Measurements from ENCODE around the gene PPP1R9A.

PPP1R9A gene

DNA sequence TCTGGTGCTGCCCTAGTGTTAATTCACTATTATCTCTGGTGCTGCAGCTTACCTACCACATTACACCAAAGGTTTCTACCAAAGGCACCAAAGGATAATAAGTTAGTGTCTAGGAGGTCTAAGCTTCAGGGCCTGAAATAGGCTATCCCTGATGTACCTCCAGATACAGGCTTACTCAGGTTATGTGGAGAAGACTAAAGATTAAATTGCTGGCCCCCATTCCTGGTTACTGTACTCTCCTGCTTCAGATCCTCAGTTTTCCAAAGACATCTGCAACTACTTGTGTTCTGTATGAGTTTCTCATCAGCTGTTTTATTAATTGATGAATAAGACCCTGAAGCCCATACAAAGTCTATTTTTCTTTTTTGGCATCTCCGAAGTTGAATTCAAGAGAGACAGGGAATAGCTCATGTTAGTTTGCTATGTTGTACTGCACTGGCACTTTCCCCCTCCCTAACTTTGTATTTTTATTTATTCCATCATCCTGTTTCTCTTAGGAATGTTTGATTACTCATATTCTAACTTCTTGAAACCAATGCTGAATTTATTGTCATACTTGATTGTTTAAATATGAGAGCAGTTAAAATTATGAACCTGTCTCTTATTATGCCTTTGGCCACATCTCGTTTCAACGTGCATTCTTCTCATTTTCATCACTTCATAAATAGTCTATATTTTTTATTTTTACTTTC lies 331.0 kb downstream of the PPP1R9A start:
- H3K9ac ChIP-seq (ENCODE audit: low read length in 2 of 2): no peak overlapping the region
- H3K27ac ChIP-seq (ENCODE audit: low read length): no peak overlapping the region
- no peaks in the 10 kb centered on the region for H3K9me3 ChIP-seq (ENCODE audit: control insufficient read depth in 2 of 2, low read length in 2 of 2)
- H3K36me3 ChIP-seq (ENCODE audit: control insufficient read depth in 2 of 2, insufficient read depth in 2 of 2, low read length in 2 of 2): no peaks in the 10 kb centered on the region
- no peaks in the 10 kb centered on the region for H3K27me3 ChIP-seq (ENCODE audit: control insufficient read depth in 1 of 2, insufficient read depth in 2 of 2, low read length in 2 of 2)
- H3K4me3 ChIP-seq (ENCODE audit: low read length in 2 of 2): no peak overlapping the region
- H3K4me1 ChIP-seq (ENCODE audit: control insufficient read depth, insufficient read depth, low read length): no peaks in the 10 kb centered on the region

DNA sequence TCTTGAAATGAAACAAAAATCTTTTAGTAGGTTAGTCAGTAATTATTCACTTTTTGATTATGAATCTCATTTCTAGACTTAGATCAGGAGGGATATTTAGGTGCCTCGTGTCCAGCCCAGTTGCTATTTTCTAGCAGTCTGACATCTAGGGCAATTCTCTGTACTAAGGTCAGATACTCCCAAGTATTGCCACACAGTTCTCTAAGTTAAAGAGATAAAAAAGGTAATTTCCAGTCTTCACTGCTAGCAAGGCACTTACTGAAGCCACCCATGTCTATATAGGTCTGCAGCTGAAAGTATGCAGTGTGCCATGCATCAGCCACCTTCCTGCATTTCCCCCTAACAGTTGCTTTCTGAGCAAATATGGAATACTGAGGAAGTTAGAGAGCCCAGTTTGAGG lies 333.5 kb downstream of the PPP1R9A start:
- no peak overlapping the region for H3K9ac ChIP-seq (ENCODE audit: low read length in 2 of 2)

DNA sequence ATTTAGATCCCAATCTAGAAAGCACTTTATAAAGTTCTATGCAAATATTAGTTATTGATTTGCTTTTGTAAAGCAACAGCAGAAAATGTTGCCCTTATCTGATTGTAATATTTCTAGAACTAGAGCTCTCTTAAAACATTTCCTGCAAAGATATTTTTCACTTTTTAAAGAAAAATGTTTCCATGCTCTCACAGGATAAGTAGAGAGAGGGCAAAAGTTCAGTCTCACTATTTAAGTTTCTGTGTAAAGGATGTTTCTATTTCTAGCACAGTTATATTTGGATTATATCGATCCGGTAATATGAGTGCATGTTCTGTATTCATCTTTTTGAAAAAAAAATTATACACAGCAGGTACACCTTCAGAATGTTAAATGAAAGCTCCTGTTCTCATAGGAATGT lies 334.9 kb downstream of the PPP1R9A start:
- H3K36me3 ChIP-seq (ENCODE audit: control insufficient read depth in 2 of 2, insufficient read depth in 2 of 2, low read length in 2 of 2): no peaks in the 10 kb centered on the region
- H3K27ac ChIP-seq (ENCODE audit: low read length): no peak overlapping the region
- no peaks in the 10 kb centered on the region for H3K27me3 ChIP-seq (ENCODE audit: control insufficient read depth in 1 of 2, insufficient read depth in 2 of 2, low read length in 2 of 2)
- no peak overlapping the region for H3K9ac ChIP-seq (ENCODE audit: low read length in 2 of 2)
- no peaks in the 10 kb centered on the region for H3K4me1 ChIP-seq (ENCODE audit: control insufficient read depth, insufficient read depth, low read length)
- H3K9me3 ChIP-seq (ENCODE audit: control insufficient read depth in 2 of 2, low read length in 2 of 2): no peaks in the 10 kb centered on the region
- no peak overlapping the region for H3K4me3 ChIP-seq (ENCODE audit: low read length in 2 of 2)

More for the DNA sequence above, 333.5 kb downstream of the PPP1R9A start:
- no peaks in the 10 kb centered on the region for H3K27me3 ChIP-seq (ENCODE audit: control insufficient read depth in 1 of 2, insufficient read depth in 2 of 2, low read length in 2 of 2)
- H3K36me3 ChIP-seq (ENCODE audit: control insufficient read depth in 2 of 2, insufficient read depth in 2 of 2, low read length in 2 of 2): no peaks in the 10 kb centered on the region
- H3K4me1 ChIP-seq (ENCODE audit: control insufficient read depth, insufficient read depth, low read length): no peaks in the 10 kb centered on the region
- H3K9me3 ChIP-seq (ENCODE audit: control insufficient read depth in 2 of 2, low read length in 2 of 2): no peaks in the 10 kb centered on the region
- no peak overlapping the region for H3K27ac ChIP-seq (ENCODE audit: low read length)
- no peak overlapping the region for H3K4me3 ChIP-seq (ENCODE audit: low read length in 2 of 2)

DNA sequence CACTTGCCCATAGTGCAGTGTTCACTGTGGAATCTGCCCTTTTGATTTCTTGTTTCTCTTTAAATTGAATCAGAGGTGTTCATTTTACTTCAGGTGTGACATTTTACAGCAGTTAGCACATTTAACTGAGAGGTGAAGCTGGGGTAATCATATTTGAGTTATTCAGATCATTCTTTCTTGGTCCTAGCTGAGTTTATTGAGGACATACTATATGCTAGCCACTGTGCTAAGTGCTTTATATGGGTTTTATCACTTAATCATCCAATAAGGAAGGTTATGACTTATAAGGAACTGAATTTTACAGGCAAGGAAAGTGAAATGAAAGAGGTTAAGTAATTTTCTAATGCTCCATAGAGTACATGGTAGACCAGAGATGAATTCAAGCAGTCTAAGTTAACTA lies 337.2 kb downstream of the PPP1R9A start:
- H3K4me1 ChIP-seq (ENCODE audit: control insufficient read depth, insufficient read depth, low read length): no peaks in the 10 kb centered on the region
- H3K27ac ChIP-seq (ENCODE audit: low read length): no peak overlapping the region
- H3K36me3 ChIP-seq (ENCODE audit: control insufficient read depth in 2 of 2, insufficient read depth in 2 of 2, low read length in 2 of 2): no peaks in the 10 kb centered on the region
- H3K9me3 ChIP-seq (ENCODE audit: control insufficient read depth in 2 of 2, low read length in 2 of 2): no peaks in the 10 kb centered on the region
- no peak overlapping the region for H3K9ac ChIP-seq (ENCODE audit: low read length in 2 of 2)
- no peak overlapping the region for H3K4me3 ChIP-seq (ENCODE audit: low read length in 2 of 2)
- H3K27me3 ChIP-seq (ENCODE audit: control insufficient read depth in 1 of 2, insufficient read depth in 2 of 2, low read length in 2 of 2): no peaks in the 10 kb centered on the region

DNA sequence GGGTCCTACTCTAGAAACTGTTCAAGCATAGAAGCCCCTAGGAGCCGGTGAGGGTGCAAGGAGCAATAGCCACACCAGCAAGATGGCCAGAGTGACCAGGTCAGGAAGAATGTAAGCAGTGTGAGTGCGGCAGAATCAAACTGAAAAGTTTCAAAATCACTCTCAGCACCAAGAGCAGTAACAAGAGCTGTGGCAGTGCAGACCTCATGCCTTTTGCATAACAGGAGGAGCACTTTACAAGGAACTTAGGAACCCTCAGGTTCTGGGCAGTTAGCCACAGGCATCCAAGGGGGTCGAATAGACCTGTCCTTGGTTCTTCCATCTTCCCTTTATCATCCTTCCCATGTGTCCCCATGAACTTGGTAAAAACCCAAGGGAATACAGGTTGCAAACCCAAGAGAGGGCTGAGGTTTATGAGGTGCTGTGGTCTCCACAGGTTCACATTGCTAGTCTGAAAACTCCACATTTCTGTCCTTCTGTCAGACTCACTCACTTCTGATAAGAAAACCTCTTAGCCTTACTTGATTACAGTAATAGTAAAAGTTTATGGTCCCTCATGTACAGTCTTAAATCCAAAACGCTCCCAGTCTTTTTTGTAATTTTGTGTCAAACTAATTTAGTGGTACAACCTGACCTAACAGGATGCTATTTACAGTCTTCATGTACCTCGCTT lies 338.6 kb downstream of the PPP1R9A start:
- peaks cover 0 to 2% of the 10 kb centered on the region in 2 donors for H3K36me3 ChIP-seq (ENCODE audit: control insufficient read depth in 2 of 2, insufficient read depth in 2 of 2, low read length in 2 of 2)
- H3K27ac ChIP-seq (ENCODE audit: low read length): no peak overlapping the region
- H3K4me1 ChIP-seq (ENCODE audit: control insufficient read depth, insufficient read depth, low read length): no peaks in the 10 kb centered on the region
- no peaks in the 10 kb centered on the region for H3K9me3 ChIP-seq (ENCODE audit: control insufficient read depth in 2 of 2, low read length in 2 of 2)
- H3K27me3 ChIP-seq (ENCODE audit: control insufficient read depth in 1 of 2, insufficient read depth in 2 of 2, low read length in 2 of 2): no peaks in the 10 kb centered on the region
- H3K4me3 ChIP-seq (ENCODE audit: low read length in 2 of 2): no peak overlapping the region
- no peak overlapping the region for H3K9ac ChIP-seq (ENCODE audit: low read length in 2 of 2)

DNA sequence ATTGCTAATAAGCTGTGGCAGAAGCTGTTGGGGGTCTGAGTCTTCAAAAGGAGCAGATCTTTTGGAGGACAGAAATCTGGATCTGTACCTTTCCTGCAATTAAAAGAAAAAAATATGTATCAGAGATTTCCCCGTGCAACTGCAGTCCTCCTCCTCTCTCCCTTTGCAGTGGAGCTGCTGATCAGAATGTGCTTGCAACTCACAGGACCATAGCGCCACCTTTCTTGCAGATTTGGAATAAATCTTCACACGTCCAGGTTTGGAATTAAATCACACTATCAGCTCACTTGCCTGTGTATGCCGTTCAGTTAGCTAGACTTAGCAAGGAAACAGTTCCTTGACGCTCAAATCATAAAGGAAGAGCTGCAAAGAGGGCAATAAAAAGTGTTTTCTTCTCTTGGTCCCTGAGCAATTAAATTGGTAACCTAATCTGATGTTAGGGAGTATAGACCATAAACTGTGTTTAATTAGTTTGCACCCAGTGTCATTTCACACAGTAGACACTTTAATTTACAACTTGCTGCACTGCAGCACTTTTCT lies 339.5 kb downstream of the PPP1R9A start:
- Histone ChIP-seq H3K36me3 (ENCODE audit: control insufficient read depth in 2 of 2, insufficient read depth in 2 of 2, low read length in 2 of 2) (peaks cover 0 to 3% of the 10 kb centered on the region in 2 donors), H3K9me3 (ENCODE audit: control insufficient read depth in 2 of 2, low read length in 2 of 2) (no peaks in the 10 kb centered on the region), H3K27ac (ENCODE audit: low read length) (no peak overlapping the region), H3K27me3 (ENCODE audit: control insufficient read depth in 1 of 2, insufficient read depth in 2 of 2, low read length in 2 of 2) (no peaks in the 10 kb centered on the region), H3K9ac (ENCODE audit: low read length in 2 of 2) (no peak overlapping the region), H3K4me1 (ENCODE audit: control insufficient read depth, insufficient read depth, low read length) (no peaks in the 10 kb centered on the region), H3K4me3 (ENCODE audit: low read length in 2 of 2) (no peak overlapping the region)

DNA sequence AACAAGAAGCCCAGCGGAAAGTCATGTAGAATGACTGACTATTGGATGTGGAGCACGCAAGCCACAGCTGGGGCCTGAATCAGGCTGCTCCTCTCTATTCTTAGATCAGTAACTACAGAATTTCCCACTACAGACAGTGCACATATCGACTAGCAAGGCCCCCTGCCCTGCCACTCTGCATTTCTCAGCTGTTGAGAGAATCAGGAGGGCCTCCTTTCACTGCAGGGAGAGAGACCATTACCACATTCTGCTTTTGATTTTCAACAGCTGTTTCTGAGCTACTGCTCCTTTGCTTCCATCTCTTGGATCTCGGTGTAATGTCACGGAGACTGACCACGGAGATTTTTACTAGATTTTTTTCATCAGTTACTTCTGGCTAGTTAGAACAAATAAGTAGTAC lies 343.2 kb downstream of the PPP1R9A start:
- H3K9me3 ChIP-seq (ENCODE audit: control insufficient read depth in 2 of 2, low read length in 2 of 2): no peaks in the 10 kb centered on the region
- no peaks in the 10 kb centered on the region for H3K27me3 ChIP-seq (ENCODE audit: control insufficient read depth in 1 of 2, insufficient read depth in 2 of 2, low read length in 2 of 2)
- H3K9ac ChIP-seq (ENCODE audit: low read length in 2 of 2): no peak overlapping the region
- peaks cover 5 to 7% of the 10 kb centered on the region in 2 donors for H3K36me3 ChIP-seq (ENCODE audit: control insufficient read depth in 2 of 2, insufficient read depth in 2 of 2, low read length in 2 of 2)
- H3K4me3 ChIP-seq (ENCODE audit: low read length in 2 of 2): no peak overlapping the region
- H3K27ac ChIP-seq (ENCODE audit: low read length): no peak overlapping the region
- no peaks in the 10 kb centered on the region for H3K4me1 ChIP-seq (ENCODE audit: control insufficient read depth, insufficient read depth, low read length)

DNA sequence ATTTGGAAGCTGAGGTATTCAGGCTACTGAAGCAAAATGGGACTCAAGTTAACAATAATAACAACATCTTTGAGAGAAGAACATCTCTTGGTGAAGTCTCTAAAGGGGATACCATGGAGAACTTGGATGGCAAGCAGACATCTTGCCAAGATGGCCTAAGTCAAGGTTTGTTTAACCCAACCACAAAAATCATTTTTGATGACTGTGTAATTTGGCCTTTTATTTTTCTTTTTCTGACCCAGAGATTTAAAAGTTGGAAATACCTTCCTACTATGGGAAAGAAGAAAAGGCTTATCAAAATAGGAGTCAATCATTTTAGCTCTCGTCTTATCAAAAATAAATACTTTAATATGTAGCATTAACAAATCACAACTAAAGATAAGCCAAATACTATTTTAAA lies 344.6 kb downstream of the PPP1R9A start:
- Histone ChIP-seq H3K4me1 (ENCODE audit: control insufficient read depth, insufficient read depth, low read length) (no peaks in the 10 kb centered on the region), H3K9me3 (ENCODE audit: control insufficient read depth in 2 of 2, low read length in 2 of 2) (no peaks in the 10 kb centered on the region), H3K27me3 (ENCODE audit: control insufficient read depth in 1 of 2, insufficient read depth in 2 of 2, low read length in 2 of 2) (no peaks in the 10 kb centered on the region), H3K27ac (ENCODE audit: low read length) (no peak overlapping the region), H3K4me3 (ENCODE audit: low read length in 2 of 2) (no peak overlapping the region), H3K36me3 (ENCODE audit: control insufficient read depth in 2 of 2, insufficient read depth in 2 of 2, low read length in 2 of 2) (peaks cover 5 to 7% of the 10 kb centered on the region in 2 donors), H3K9ac (ENCODE audit: low read length in 2 of 2) (no peak overlapping the region)

DNA sequence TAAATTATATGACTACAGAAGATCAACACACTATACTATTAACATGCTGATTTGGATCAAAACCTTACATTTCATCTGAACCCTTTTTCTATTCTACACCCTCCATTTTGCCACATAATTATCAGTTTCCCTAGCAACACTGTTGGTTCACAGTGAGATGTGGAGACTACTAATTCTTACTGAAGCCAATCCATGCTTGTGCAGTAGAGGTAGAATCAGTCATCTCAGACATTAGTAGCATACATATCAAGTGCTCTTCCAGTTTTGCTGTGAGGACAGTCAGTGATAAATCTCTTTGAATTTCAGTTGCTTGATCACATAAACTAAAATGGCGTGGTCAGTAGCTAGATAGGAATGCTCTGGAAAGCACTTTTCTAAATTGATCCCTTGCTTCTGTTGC lies 346.6 kb downstream of the PPP1R9A start:
- peaks cover 5 to 7% of the 10 kb centered on the region in 2 donors for H3K36me3 ChIP-seq (ENCODE audit: control insufficient read depth in 2 of 2, insufficient read depth in 2 of 2, low read length in 2 of 2)
- no peaks in the 10 kb centered on the region for H3K9me3 ChIP-seq (ENCODE audit: control insufficient read depth in 2 of 2, low read length in 2 of 2)
- H3K27me3 ChIP-seq (ENCODE audit: control insufficient read depth in 1 of 2, insufficient read depth in 2 of 2, low read length in 2 of 2): no peaks in the 10 kb centered on the region
- no peak overlapping the region for H3K27ac ChIP-seq (ENCODE audit: low read length)
- H3K4me1 ChIP-seq (ENCODE audit: control insufficient read depth, insufficient read depth, low read length): no peaks in the 10 kb centered on the region
- H3K9ac ChIP-seq (ENCODE audit: low read length in 2 of 2): no peak overlapping the region
- no peak overlapping the region for H3K4me3 ChIP-seq (ENCODE audit: low read length in 2 of 2)

DNA sequence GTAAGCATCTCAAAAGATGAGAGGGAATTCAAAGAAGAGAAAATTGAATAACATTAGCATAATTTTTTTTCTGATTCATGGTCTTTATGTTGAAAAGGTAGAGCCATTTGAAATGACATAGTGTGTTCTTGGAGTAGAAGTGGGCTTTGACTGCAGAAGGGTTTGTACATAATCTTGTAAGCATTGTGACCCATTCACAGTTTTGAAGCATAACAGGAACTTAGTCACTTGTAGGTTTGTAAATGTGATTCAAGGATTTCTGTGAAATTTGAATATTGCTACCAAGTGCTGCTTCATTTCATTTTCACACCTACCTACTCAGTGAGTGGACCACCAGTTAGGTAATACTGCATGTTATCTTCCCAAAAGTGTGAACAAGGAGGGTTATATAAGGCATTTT lies 348.3 kb downstream of the PPP1R9A start:
- Histone ChIP-seq H3K9ac (ENCODE audit: low read length in 2 of 2) (no peak overlapping the region), H3K4me1 (ENCODE audit: control insufficient read depth, insufficient read depth, low read length) (no peaks in the 10 kb centered on the region), H3K27me3 (ENCODE audit: control insufficient read depth in 1 of 2, insufficient read depth in 2 of 2, low read length in 2 of 2) (no peaks in the 10 kb centered on the region), H3K9me3 (ENCODE audit: control insufficient read depth in 2 of 2, low read length in 2 of 2) (no peaks in the 10 kb centered on the region), H3K36me3 (ENCODE audit: control insufficient read depth in 2 of 2, insufficient read depth in 2 of 2, low read length in 2 of 2) (peaks cover 5% of the 10 kb centered on the region in 2 donors), H3K4me3 (ENCODE audit: low read length in 2 of 2) (no peak overlapping the region), H3K27ac (ENCODE audit: low read length) (no peak overlapping the region)

DNA sequence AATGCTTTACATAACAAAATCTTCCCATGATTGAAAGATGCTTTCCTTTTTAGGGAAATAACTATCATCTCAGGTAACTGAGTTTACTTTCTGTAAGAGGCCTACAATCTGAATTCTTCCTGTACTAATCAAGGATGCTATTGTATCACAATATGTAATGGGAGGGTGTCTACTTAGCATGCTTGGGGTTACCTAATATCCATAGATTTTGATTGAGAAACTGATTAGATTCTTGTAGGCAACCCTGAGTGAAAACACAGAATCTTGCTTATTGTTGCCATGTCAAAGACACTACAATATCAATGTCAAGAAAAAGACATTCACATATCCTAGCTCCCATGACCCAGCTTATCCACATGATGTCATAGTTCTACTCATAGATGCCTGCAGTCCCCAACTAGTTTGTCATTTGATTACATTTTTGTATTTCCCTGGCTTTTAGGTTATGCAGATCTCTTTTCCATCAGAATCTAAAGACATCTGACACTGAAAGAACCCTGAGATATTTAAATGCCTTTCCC lies 354.6 kb downstream of the PPP1R9A start:
- Histone ChIP-seq H3K27ac (ENCODE audit: low read length) (no peak overlapping the region), H3K27me3 (ENCODE audit: control insufficient read depth in 1 of 2, insufficient read depth in 2 of 2, low read length in 2 of 2) (no peaks in the 10 kb centered on the region), H3K9ac (ENCODE audit: low read length in 2 of 2) (no peak overlapping the region), H3K4me1 (ENCODE audit: control insufficient read depth, insufficient read depth, low read length) (no peaks in the 10 kb centered on the region), H3K9me3 (ENCODE audit: control insufficient read depth in 2 of 2, low read length in 2 of 2) (no peaks in the 10 kb centered on the region), H3K4me3 (ENCODE audit: low read length in 2 of 2) (no peak overlapping the region), H3K36me3 (ENCODE audit: control insufficient read depth in 2 of 2, insufficient read depth in 2 of 2, low read length in 2 of 2) (peaks cover 0 to 5% of the 10 kb centered on the region in 2 donors)
